Neural cell (in vitro differentiated cells): Measurements from ENCODE around the gene DPYD.

ENCODE experiments used
- EP300 ChIP-seq: fragments of 450-650 bp; conservative IDR thresholded peaks from 2 replicates; pipeline ENCODE4 v1.6.1; 2014; ENCODE audit warnings: antibody characterized with exemption, mild to moderate bottlenecking, moderate library complexity; ENCODE audit not compliant: poor library complexity, severe bottlenecking
- EZH2 ChIP-seq: fragments of 200-600, 300-800 bp; shearing (Covaris generic), sonication (generic); IDR thresholded peaks from 2 replicates; pipeline ENCODE4 v1.6.1; 2014; ENCODE audit warnings: antibody characterized with exemption, low read length, borderline replicate concordance, mild to moderate bottlenecking; ENCODE audit not compliant: insufficient read depth, poor library complexity, severe bottlenecking
- MXI1 ChIP-seq: fragments of 450-650 bp; conservative IDR thresholded peaks from 2 replicates; pipeline ENCODE4 v1.6.1; 2014; ENCODE audit warnings: antibody characterized with exemption, mild to moderate bottlenecking; ENCODE audit not compliant: poor library complexity, severe bottlenecking
- POLR2AphosphoS5 ChIP-seq: IDR thresholded peaks from 2 replicates; pipeline ENCODE4 v1.6.1; 2012
- RAD21 ChIP-seq: fragments of 450-650 bp; conservative IDR thresholded peaks from 2 replicates; pipeline ENCODE4 v1.6.1; 2014; ENCODE audit warnings: antibody characterized with exemption, mild to moderate bottlenecking, moderate library complexity
- SMC3 ChIP-seq: fragments of 450-650 bp; conservative IDR thresholded peaks from 2 replicates; pipeline ENCODE4 v1.6.1; 2014; ENCODE audit warnings: antibody characterized with exemption, mild to moderate bottlenecking, moderate library complexity; ENCODE audit not compliant: poor library complexity
- TF ChIP-seq, protein P1 (sequence below): fragments of 450-650 bp; IDR thresholded peaks from 2 replicates; pipeline ENCODE4 v1.5.1; 2014; ENCODE audit warnings: antibody characterized with exemption, mild to moderate bottlenecking, moderate library complexity; ENCODE audit not compliant: poor library complexity, severe bottlenecking
- TF ChIP-seq, protein P2 (sequence below): IDR thresholded peaks from 2 replicates; pipeline ENCODE4 v1.6.1; 2012; ENCODE audit warnings: borderline replicate concordance

DNA sequence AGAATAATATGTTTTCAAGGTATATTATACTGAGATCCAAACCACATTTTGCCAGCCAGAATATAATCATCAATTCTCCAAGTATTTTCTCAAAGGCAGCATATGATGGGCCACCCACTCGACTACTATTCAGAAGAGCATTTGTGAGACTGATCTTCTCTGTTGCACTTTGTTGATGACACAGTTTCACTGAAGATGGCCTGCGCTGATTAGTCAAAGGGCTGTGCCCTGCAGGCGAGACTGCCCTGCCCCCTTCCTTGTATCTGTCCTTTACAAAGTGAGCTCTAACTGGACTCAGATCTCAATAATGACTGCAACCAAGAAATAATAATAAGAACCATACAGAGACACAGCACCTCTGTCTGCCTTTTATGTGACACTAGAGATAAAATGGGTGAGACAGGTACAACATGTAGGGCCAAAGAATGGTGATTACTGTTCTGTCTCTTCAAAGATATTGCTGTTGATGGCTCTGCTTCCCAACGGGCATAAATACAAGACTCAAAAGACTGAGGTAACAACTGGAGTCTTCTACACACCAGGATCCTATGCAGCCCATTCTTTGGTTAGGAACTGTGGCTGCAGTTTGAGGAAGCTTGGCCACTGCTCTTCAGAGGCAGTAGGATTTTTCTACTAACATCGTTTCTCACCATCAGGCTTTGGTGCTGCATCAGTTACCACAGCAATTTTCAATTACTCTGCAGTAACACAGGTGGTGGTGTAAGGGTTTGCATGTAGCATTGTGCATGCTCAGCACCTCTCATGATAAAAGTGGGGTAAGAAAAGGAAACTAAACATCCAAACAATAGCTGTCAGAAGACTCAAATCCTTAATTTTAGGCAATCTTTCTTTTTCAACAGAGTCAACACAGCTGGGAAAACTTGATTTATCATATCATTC, 718.1 kb downstream of the DPYD start:
- TF ChIP-seq, protein P1, sequence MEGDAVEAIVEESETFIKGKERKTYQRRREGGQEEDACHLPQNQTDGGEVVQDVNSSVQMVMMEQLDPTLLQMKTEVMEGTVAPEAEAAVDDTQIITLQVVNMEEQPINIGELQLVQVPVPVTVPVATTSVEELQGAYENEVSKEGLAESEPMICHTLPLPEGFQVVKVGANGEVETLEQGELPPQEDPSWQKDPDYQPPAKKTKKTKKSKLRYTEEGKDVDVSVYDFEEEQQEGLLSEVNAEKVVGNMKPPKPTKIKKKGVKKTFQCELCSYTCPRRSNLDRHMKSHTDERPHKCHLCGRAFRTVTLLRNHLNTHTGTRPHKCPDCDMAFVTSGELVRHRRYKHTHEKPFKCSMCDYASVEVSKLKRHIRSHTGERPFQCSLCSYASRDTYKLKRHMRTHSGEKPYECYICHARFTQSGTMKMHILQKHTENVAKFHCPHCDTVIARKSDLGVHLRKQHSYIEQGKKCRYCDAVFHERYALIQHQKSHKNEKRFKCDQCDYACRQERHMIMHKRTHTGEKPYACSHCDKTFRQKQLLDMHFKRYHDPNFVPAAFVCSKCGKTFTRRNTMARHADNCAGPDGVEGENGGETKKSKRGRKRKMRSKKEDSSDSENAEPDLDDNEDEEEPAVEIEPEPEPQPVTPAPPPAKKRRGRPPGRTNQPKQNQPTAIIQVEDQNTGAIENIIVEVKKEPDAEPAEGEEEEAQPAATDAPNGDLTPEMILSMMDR = no peak
- TF ChIP-seq POLR2AphosphoS5 = no peak
- no peak for TF ChIP-seq EP300
- no peak for TF ChIP-seq SMC3
- no peak for TF ChIP-seq EZH2
- TF ChIP-seq MXI1 = no peak
- TF ChIP-seq, protein P2, sequence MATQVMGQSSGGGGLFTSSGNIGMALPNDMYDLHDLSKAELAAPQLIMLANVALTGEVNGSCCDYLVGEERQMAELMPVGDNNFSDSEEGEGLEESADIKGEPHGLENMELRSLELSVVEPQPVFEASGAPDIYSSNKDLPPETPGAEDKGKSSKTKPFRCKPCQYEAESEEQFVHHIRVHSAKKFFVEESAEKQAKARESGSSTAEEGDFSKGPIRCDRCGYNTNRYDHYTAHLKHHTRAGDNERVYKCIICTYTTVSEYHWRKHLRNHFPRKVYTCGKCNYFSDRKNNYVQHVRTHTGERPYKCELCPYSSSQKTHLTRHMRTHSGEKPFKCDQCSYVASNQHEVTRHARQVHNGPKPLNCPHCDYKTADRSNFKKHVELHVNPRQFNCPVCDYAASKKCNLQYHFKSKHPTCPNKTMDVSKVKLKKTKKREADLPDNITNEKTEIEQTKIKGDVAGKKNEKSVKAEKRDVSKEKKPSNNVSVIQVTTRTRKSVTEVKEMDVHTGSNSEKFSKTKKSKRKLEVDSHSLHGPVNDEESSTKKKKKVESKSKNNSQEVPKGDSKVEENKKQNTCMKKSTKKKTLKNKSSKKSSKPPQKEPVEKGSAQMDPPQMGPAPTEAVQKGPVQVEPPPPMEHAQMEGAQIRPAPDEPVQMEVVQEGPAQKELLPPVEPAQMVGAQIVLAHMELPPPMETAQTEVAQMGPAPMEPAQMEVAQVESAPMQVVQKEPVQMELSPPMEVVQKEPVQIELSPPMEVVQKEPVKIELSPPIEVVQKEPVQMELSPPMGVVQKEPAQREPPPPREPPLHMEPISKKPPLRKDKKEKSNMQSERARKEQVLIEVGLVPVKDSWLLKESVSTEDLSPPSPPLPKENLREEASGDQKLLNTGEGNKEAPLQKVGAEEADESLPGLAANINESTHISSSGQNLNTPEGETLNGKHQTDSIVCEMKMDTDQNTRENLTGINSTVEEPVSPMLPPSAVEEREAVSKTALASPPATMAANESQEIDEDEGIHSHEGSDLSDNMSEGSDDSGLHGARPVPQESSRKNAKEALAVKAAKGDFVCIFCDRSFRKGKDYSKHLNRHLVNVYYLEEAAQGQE = no peak
- TF ChIP-seq RAD21 = no peak
